DND-41 (cell line): ENCODE results near the gene ZNF888.
A peak's percentile ranks its signal among the peaks of the same experiment; 100 is the strongest.

Experiments
- ATAC-seq: fragments of 200-7000 bp; cut with Tn5 transposase; 3 replicates; pipeline ENCODE4 v1.9.1; 2021; ENCODE audit warnings: low read depth; ENCODE audit not compliant: insufficient read depth
- DNase-seq: peaks from one replicate; pipeline ENCODE4 v3.0.0-alpha.2; 2020
- H2AFZ ChIP-seq: 2 replicates; pipeline ENCODE4 v1.6.0; 2012; ENCODE audit warnings: low read depth, low read length
- H3K27ac ChIP-seq: 2 replicates; pipeline ENCODE4 v1.5.1; 2012; ENCODE audit warnings: low read length, inconsistent platforms
- H3K27me3 ChIP-seq: fragments of 200-600 bp; sonication (generic); 2 replicates; pipeline ENCODE4 v1.6.0; 2012; ENCODE audit warnings: low read length, mild to moderate bottlenecking, inconsistent platforms; ENCODE audit not compliant: insufficient read depth, poor library complexity
- H3K36me3 ChIP-seq: 2 replicates; pipeline ENCODE4 v1.5.1; 2012; ENCODE audit warnings: low read length, inconsistent platforms; ENCODE audit not compliant: insufficient read depth
- H3K4me1 ChIP-seq: 2 replicates; pipeline ENCODE4 v1.5.1; 2012; ENCODE audit warnings: mild to moderate bottlenecking, low read length; ENCODE audit not compliant: insufficient read depth
- H3K4me2 ChIP-seq: 2 replicates; pipeline ENCODE4 v1.6.0; 2012; ENCODE audit warnings: mild to moderate bottlenecking, moderate library complexity, low read length, inconsistent platforms; ENCODE audit not compliant: insufficient read depth
- H3K4me3 ChIP-seq, 2 experiments: fragments of 200-600 bp in 1 of 2; shearing (Covaris generic) in 1 of 2; 2 replicates each; pipeline ENCODE4 v1.5.1; 2012 to 2016; ENCODE audit warnings: inconsistent platforms in 2 of 2, low read length in 2 of 2, mild to moderate bottlenecking in 2 of 2, low read depth in 1 of 2, moderate library complexity in 1 of 2
- H3K79me2 ChIP-seq: 2 replicates; pipeline ENCODE4 v1.6.0; 2012; ENCODE audit warnings: low read length, inconsistent platforms; ENCODE audit not compliant: insufficient read depth
- H3K9ac ChIP-seq: 2 replicates; pipeline ENCODE4 v1.6.0; 2012; ENCODE audit warnings: low read depth, mild to moderate bottlenecking, inconsistent platforms, low read length, moderate library complexity
- H3K9me3 ChIP-seq: 2 replicates; pipeline ENCODE4 v1.5.1; 2012; ENCODE audit warnings: low read length, moderate library complexity, mild to moderate bottlenecking, inconsistent platforms; ENCODE audit not compliant: insufficient read depth, severe bottlenecking
- H4K20me1 ChIP-seq: 2 replicates; pipeline ENCODE4 v1.6.0; 2012; ENCODE audit warnings: low read length; ENCODE audit not compliant: insufficient read depth
- CTCF ChIP-seq: IDR thresholded peaks from 2 replicates; pipeline ENCODE4 v1.5.1; 2012; ENCODE audit warnings: borderline replicate concordance, low read length, moderate library complexity, mild to moderate bottlenecking; ENCODE audit not compliant: poor library complexity, severe bottlenecking; ENCODE audit errors: extremely low read depth
- EZH2 ChIP-seq: IDR thresholded peaks from 3 replicates; pipeline ENCODE4 v1.6.1; 2012; ENCODE audit warnings: borderline replicate concordance, low read depth, mild to moderate bottlenecking, moderate library complexity, low read length, inconsistent platforms; ENCODE audit not compliant: severe bottlenecking

ZNF888 gene

GRCh38 chr19:52943884-52944643, 20.8 kb upstream of the ZNF888 start:
- TF ChIP-seq EZH2 (no peak), CTCF (no peak)
- DNase-seq (no peak), ATAC-seq (no peak)
- Histone ChIP-seq H3K36me3 (no peaks in the 10 kb centered on the region; the same call in 1 of the 2 replicates), H4K20me1 (no peaks in the 10 kb centered on the region), H3K4me3 (no peak overlapping the region), H2AFZ (no peak overlapping the region), H3K27ac (no peak overlapping the region), H3K9me3 (no peaks in the 10 kb centered on the region), H3K4me1 (peaks cover 34% of the 10 kb centered on the region), H3K9ac (no peak overlapping the region), H3K27me3 (no peaks in the 10 kb centered on the region), H3K4me2 (no peak overlapping the region), H3K79me2 (peaks cover 26% of the 10 kb centered on the region)

GRCh38 chr19:52943134-52943883, 20.1 kb upstream of the ZNF888 start:
- Histone ChIP-seq H3K79me2 (peaks cover 33% of the 10 kb centered on the region), H3K27me3 (no peaks in the 10 kb centered on the region), H4K20me1 (no peaks in the 10 kb centered on the region), H2AFZ (peak overlapping the region; percentile 67), H3K4me2 (peak overlapping the region; percentile 95), H3K4me1 (peaks cover 34% of the 10 kb centered on the region), H3K4me3 (peak overlapping the region; percentile 66 to 88), H3K36me3 (no peaks in the 10 kb centered on the region; the same call in 1 of the 2 replicates), H3K9me3 (no peaks in the 10 kb centered on the region), H3K27ac (peak overlapping the region; percentile 86), H3K9ac (peak overlapping the region; percentile 91)
- TF ChIP-seq EZH2 (no peak), CTCF (no peak)
- DNase-seq (no peak), ATAC-seq (no peak; the same call in 2 of the 3 replicates)

- H4K20me1 ChIP-seq: no peaks in the 10 kb centered on the region
- peak; percentile 97 for DNase-seq
- H3K36me3 ChIP-seq: 0 out of 2 replicates have a peak, but pooled peaks cover 1% of the 10 kb centered on the region
- peak overlapping the region; percentile 95 for H3K4me2 ChIP-seq
- H2AFZ ChIP-seq: peak overlapping the region; percentile 99
- H3K79me2 ChIP-seq: peaks cover 39% of the 10 kb centered on the region
- H3K9ac ChIP-seq: peak overlapping the region; percentile 91
- peak overlapping the region; percentile 93 for H3K27ac ChIP-seq
- peak; percentile 90 for ATAC-seq
- peaks cover 34% of the 10 kb centered on the region for H3K4me1 ChIP-seq
- H3K9me3 ChIP-seq: no peaks in the 10 kb centered on the region
- no peaks in the 10 kb centered on the region for H3K27me3 ChIP-seq
- TF ChIP-seq EZH2 (no peak), CTCF (peak; percentile 15)
- peak overlapping the region; percentile 88 to 93 for H3K4me3 ChIP-seq
Measured at GRCh38 chr19:52942386-52943133, 19.3 kb upstream of the ZNF888 start.
